D341Med (cell line): Measurements from ENCODE around the gene ZNF3.

ENCODE experiments used
- DNase-seq: peaks from one replicate; pipeline ENCODE4 v3.0.0; 2012; ENCODE audit warnings: low spot score

ZNF3 gene

GRCh38 chr7:100109521-100110163 is 28.1 kb upstream of the ZNF3 start:
- no peak for DNase-seq

- no peak for DNase-seq
Observed at GRCh38 chr7:100107890-100108289, 26.4 kb upstream of the ZNF3 start.

- no peak for DNase-seq
Observed at GRCh38 chr7:100107125-100107737, 25.7 kb upstream of the ZNF3 start.

DNA sequence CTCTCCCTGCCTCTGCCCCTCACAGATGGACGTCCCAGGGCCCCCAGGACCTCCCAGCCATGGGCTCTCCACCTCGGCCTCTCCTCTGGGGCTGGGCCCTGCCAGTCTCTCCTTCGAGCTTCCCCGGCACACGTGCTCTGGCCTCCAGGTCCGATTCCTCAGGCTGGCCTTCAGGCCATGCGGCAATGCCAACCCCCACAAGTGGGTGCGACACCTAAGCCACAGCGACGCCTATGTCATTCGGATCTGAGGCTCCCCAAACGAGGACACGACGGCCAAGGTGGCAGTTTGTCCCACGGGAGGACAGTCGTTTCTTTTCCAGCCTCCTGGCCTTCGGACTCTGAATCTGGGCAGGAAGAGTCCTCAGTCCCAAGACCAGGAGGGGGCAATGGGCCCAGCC is 25.1 kb upstream of the ZNF3 start:
- DNase-seq = no peak

DNA sequence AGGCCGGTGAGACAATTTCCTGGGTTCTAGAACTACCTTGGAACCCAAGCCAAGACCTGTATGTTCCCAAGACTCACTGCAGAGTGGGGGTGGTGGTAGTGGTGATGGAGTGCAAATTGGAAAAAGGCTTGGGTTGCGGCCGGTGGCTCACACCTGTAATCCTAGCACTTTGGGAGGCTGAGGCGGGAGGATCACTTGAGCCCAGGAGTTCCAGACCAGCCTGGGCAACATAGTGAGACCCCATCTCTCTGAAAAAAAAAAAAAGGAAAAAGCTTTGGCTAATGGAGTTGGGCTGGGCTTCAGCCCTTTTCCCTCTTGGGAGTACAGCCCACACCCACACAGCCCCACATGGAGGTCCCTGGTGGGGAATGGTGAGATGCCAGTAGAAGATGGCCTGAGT is 24.0 kb upstream of the ZNF3 start:
- no peak for DNase-seq

GRCh38 chr7:100102950-100103840 is 21.7 kb upstream of the ZNF3 start:
- no peak for DNase-seq

GRCh38 chr7:100101016-100101862 is 19.7 kb upstream of the ZNF3 start, which contains the start of the genes AP4M1 and MCM7:
Gene AP4M1, plus strand, starts transcription at chr7:100101643. Its CDS starts 72 bp downstream, at chr7:100101715.
Gene MCM7, minus strand, starts transcription at chr7:100101397. Its CDS starts 103 bp downstream, at chr7:100101294.
- peak; percentile 96 for DNase-seq

DNA sequence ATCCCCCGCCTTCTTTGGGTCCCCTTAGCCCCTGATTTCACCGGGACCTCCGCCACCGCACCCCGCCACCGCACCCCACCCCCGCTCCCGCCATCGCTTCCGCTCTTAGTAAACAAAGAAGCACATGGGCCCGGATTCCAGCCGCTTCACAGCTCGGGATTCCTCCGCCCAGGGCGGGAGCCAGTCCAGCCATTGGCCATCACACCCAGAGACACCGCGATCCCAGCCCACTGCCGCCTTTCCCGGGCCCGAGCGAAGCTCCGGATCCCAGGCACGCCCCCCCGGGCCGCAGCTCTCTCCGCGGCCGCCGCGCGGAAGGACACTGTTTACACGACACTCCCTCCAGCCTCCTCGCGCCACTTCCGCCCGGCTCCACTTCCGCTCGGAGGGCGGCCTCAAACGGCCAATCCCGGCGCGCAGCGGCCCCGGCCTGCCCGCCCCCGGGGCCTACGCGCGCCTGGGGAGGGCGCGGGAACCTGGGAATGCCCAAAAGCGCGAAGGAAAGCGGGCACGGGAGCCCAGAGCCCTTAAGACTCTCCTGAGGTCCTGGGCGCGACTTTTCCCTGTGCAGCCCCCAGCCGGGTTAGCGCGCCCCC is 19.0 kb upstream of the ZNF3 start:
- peak; percentile 95 for DNase-seq

DNA sequence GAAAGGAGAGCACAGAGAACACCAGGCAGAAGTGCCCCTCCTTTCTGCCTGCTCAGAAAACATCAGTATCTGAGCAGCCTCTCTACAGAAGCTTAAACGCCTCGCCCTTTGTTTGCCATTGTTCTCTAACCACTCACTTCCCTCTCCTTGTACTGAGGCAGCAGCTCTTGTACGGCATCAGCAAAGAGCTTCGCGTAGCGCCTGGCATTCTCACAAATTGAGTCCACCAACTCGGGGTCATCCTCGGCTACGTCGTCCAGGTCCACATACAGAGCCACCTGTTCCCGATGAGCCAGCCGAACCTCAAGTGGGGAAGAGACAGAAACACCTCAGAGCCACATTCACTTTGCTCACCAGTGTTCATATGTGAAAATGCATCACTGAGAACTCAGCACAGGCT is 17.9 kb upstream of the ZNF3 start:
- no peak for DNase-seq

DNA sequence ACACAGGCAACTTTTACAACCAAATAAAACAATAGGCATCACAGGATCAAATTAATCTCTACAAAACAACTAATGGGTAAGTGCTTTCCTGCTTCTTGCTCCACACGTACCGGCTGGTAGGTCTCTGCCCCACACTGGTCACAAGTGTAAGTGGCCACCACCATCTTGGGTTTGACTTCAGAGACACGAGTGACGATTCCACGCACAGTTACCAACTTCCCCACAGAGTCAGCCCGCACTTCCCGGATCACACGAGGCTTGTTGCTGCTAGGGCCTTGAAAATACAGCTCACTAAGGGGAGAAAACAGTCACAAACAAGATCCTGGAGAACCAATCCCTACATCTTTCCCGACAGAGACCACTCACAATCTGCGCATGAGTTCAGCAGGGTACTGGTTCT is 17.4 kb upstream of the ZNF3 start:
- no peak for DNase-seq

GRCh38 chr7:100095704-100096103 is 14.2 kb upstream of the ZNF3 start:
- DNase-seq = no peak

DNA sequence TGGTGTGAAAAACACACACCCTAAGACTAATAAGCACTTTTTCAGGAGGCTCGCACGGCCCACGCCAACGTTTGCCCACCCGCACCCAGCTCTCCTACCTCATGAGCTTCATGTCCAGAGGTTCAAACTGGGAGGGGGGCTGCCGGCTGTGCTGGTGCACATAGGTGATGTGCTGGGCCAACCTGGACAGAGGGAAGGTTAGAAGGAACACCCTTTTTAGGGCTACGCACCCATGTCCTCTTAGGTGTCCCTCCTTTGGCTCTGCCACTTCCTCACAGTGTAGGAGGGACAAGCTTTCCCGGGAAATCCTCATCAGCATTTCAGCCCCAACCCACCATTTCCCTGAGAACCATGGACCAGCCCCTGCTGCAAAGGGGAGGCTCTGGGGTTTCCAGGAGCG is 13.8 kb upstream of the ZNF3 start:
- DNase-seq = no peak

DNA sequence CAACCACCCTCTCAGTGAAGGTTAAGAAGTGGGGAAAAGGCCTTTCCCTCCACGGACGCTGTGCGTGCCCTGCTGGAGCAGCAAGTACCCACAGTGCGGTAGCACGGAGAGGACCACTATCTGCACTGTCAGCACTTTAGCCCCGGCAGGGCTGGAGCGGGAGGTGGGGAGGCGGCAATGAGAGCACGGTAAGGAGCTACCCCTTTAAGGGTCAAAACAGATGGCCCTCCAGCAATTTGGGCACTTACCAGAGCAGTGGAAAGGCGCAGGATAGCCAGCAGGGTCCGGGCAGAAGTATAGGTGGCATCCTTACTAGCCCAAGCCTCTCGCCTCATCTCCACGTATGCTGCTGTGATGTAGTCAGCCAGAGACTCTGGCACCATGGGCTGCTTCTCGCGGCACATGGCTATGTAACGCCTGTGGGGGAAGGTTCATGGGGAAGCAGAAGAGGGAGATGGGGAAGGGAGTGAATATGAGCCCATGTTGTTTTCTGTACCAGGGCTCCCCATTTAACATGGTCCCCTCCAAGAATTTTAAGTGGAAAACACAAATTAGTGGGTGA is 12.5 kb upstream of the ZNF3 start:
- no peak for DNase-seq

DNA sequence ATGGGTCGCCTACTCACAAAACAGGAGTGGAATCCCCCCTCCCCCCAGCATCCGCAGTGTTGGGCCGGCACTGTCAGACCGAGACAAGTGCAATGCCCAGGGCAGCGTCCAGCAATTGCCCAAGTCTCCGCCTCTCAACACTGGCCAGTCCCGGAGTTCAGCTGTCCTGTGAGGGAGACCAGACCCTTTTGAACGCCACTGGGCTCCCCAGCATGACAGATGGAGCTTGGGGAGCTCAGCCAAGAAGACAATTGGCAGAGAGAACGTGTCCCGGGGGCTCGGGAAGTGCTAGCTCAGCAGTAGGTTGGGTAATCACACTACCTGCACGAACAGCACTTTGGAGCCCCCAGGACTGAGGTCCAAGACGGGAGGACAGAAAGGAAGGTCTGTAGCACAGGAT is 12.0 kb upstream of the ZNF3 start:
- DNase-seq = no peak

DNA sequence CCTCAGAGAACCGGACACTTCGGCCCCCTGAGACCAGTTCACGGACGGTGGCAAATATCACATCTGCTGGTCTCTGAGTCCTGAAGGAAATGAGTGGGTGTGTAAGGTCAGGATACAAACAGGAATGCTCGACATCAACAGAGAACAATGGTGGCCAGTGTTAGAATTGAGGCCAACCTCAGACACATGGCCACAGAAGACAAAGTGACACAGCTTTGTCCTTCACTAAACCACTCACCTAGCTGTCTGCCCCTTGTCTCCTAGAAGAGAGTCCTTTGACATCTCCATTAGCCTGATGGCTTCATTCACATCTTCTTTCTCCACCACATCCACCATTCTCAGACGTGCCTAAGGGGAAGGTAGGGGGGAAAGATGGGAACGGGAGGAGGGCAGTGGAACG is 11.5 kb upstream of the ZNF3 start:
- no peak for DNase-seq

GRCh38 chr7:100091411-100092181 is 10.1 kb upstream of the ZNF3 start:
- no peak for DNase-seq

DNA sequence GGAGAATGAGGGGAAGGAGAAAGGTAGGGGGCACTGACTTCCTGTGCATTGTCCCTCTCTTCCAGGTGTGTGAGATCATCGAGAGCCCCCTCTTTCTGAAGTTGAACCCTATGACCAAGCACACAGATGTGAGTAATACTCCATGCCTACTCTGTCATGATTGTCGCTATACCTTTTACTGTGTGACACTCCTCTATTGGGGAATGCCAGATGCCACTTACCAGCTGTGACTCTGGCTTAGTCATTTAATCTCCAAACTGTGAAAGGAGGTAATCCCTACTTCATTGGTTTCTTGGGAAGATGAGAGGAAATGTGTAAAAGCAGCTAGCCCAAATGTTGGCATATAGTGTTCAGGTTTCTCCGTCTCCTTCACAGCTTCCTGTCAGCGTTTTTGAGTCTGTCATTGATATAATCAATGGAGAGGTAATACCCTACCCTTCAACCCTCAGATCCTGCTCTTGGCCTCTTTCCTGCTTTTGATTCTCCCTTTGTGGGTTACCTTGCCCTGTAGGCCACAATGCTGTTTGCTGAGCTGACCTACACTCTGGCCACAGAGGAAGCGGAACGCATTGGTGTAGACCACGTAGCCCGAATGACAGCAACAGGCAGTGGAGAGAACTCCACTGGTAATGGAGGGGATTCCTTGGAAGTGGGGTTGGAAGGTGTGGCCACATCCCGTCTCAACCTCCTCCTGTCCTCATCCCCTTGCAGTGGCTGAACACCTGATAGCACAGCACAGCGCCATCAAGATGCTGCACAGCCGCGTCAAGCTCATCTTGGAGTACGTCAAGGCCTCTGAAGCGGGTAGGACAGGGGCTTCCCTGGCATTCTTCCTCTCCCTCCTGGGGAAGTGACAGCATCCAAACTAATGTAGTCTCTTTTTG is 9.2 kb upstream of the ZNF3 start:
- peak; percentile 56 for DNase-seq

GRCh38 chr7:100089458-100090196 is 8.1 kb upstream of the ZNF3 start:
- DNase-seq = no peak
